GM03348 (cell line): Measurements from ENCODE around the gene MTX1.

Experiments
- DNase-seq: peaks from one replicate; pipeline ENCODE4 v3.0.0; 2012; ENCODE audit warnings: low spot score

Gene MTX1

GRCh38 chr1:155261852-155262673 lies 53.6 kb downstream of the MTX1 start, which contains the start of gene SCAMP3:
TSS of gene SCAMP3 (minus strand) at chr1:155262360. CDS start at chr1:155262151, 209 bp downstream.
- DNase-seq = peak; percentile 97

- DNase-seq = no peak
Measured at GRCh38 chr1:155263067-155263466, 54.6 kb downstream of the MTX1 start.
